ENCODE data around the gene SNX32.
"Not testable (repeated sequence)": the region's sequence is repeated elsewhere in the genome, so short reads cannot be mapped to it uniquely, and the experiment has no call there.

The SNX32 gene

DNA sequence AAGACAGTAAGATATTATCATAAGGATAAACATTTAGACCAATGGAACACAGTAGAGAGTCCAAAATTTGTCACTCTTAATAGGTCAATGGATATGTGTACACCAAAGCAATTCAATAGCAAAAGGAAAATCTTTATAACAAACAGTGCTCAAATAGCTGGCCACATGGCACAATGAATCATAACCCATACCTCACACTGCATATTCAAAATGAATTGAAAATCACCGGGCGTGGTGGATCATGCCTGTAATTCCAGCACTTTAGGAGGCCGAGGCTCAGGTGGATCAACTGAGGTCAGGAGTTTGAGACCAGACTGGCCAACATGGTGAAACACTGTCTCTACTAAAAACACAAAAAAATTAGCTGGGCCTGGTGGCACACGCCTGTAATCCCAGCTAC is 8.4 kb downstream of the SNX32 start:
- Histone ChIP-seq H3K79me2 (ENCODE audit: control insufficient read depth, insufficient read depth, low read length, unreplicated experiment) (no peaks in the 10 kb centered on the region), H3K27ac (ENCODE audit: low read depth, low read length) (no peak overlapping the region), H3K4me3 (ENCODE audit: low read depth, low read length) (no peak overlapping the region), H3K4me1 (ENCODE audit: control insufficient read depth, insufficient read depth, low read length, unreplicated experiment) (no peaks in the 10 kb centered on the region), H3K36me3 (ENCODE audit: insufficient read depth, low read length) (no peaks in the 10 kb centered on the region), H2AFZ (ENCODE audit: low read length, unreplicated experiment) (no peak overlapping the region), H3K27me3 (ENCODE audit: insufficient read depth, low read length) (no peaks in the 10 kb centered on the region)

DNA sequence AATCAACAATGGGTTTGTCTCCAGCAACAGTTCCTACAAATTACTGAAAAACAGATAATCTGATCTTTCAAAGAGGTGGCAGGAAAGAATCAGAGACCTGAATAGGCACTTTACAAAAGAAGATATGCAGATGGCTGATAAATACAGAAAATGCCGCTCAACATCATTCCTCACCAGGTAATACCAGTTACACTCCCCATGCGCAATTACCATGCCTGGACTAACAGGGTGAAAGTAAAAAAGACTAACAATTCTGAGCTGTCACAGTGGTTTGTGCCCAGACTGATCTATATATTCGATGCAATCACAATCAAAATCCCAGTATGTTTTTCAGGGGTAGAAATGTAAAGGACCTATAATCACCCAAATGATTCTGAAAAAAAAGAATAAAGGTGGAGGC is 10.0 kb downstream of the SNX32 start:
- Histone ChIP-seq H3K4me1 (ENCODE audit: control insufficient read depth, insufficient read depth, low read length, unreplicated experiment) (no peaks in the 10 kb centered on the region), H3K4me3 (ENCODE audit: low read depth, low read length) (no peak overlapping the region), H3K79me2 (ENCODE audit: control insufficient read depth, insufficient read depth, low read length, unreplicated experiment) (no peaks in the 10 kb centered on the region), H2AFZ (ENCODE audit: low read length, unreplicated experiment) (no peak overlapping the region), H3K27me3 (ENCODE audit: insufficient read depth, low read length) (no peaks in the 10 kb centered on the region), H3K27ac (ENCODE audit: low read depth, low read length) (no peak overlapping the region), H3K36me3 (ENCODE audit: insufficient read depth, low read length) (no peaks in the 10 kb centered on the region)

DNA sequence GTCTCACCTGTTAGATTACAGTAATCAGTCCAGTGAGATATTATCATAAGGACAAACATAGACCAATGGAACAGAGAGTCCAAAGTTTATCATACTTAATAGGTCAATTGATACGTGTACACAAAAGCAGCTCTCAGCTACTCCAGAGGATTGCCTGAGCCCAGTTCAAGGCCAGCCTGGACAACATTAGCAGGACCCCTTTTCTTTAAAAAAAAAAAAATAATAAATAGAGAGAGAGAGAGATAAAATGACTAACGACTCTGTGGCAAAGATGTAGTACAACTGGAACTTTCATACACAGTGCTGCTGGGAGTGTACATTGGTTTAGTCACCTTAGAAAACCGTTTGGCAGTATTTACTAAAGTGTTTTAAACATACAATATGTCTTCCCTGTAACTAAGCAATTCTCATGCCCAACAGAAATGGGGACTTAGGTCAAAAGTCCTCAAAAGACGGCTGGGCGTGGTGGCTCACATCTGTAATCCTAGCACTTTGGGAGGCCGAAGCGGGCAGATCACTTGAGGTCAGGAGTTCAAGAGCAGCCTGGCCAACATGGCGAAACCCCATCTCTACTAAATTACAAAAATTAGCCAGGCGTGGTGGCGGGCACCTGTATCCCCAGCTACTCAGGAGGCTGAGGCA is 10.6 kb downstream of the SNX32 start:
- no peaks in the 10 kb centered on the region for H3K4me1 ChIP-seq (ENCODE audit: control insufficient read depth, insufficient read depth, low read length, unreplicated experiment)
- no peaks in the 10 kb centered on the region for H3K27me3 ChIP-seq (ENCODE audit: insufficient read depth, low read length)
- no peak overlapping the region for H3K4me3 ChIP-seq (ENCODE audit: low read depth, low read length)
- H2AFZ ChIP-seq (ENCODE audit: low read length, unreplicated experiment) = no peak overlapping the region
- no peak overlapping the region for H3K27ac ChIP-seq (ENCODE audit: low read depth, low read length)
- H3K79me2 ChIP-seq (ENCODE audit: control insufficient read depth, insufficient read depth, low read length, unreplicated experiment) = no peaks in the 10 kb centered on the region
- H3K36me3 ChIP-seq (ENCODE audit: insufficient read depth, low read length) = no peaks in the 10 kb centered on the region

DNA sequence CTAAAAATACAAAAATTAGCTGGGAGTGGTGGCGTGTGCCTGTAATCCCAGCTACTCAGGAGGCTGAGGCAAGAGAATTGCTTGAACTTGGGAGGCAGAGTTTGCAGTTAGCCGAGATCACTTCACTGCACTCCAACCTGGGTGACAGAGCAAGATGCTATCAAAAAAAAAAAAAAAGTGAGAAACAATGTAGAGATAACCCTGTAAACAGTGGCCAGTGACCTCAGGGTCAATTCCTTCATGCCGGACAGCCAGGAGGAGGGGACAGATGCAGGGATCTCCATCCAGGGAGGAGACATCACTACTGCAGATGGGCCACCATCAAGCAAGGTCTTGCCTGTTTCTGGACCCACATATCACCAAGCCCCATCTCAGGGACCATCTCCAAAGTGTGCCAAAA is 14.0 kb downstream of the SNX32 start:
- H3K79me2 ChIP-seq (ENCODE audit: control insufficient read depth, insufficient read depth, low read length, unreplicated experiment) = no peaks in the 10 kb centered on the region
- no peak overlapping the region for H2AFZ ChIP-seq (ENCODE audit: low read length, unreplicated experiment)
- no peaks in the 10 kb centered on the region for H3K27me3 ChIP-seq (ENCODE audit: insufficient read depth, low read length)
- H3K4me1 ChIP-seq (ENCODE audit: control insufficient read depth, insufficient read depth, low read length, unreplicated experiment) = no peaks in the 10 kb centered on the region
- H3K27ac ChIP-seq (ENCODE audit: low read depth, low read length) = no peak overlapping the region
- H3K4me3 ChIP-seq (ENCODE audit: low read depth, low read length) = no peak overlapping the region
- peaks cover 24% of the 10 kb centered on the region for H3K36me3 ChIP-seq (ENCODE audit: insufficient read depth, low read length)

DNA sequence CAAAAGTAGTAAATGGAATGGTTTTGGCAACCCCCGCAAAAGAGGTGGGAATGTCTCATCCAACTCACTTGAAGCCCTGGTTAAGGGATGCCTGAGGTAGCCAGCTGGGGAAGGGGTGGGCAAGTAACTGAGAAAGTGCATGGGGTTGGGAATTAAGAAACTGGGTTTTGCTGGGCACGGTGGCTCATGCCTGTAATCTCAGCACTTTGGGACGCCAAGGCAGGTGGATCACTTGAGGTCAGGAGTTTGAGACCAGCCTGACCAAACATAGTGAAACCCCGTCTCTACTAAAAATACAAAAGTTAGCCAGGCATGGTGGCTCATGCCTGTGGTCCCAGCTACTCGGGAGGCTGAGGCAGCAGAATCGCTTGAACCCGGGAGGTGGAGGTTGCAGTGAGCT is 14.9 kb downstream of the SNX32 start:
- peaks cover 32% of the 10 kb centered on the region for H3K36me3 ChIP-seq (ENCODE audit: insufficient read depth, low read length)
- H3K27ac ChIP-seq (ENCODE audit: low read depth, low read length) = not testable (repeated sequence)

DNA sequence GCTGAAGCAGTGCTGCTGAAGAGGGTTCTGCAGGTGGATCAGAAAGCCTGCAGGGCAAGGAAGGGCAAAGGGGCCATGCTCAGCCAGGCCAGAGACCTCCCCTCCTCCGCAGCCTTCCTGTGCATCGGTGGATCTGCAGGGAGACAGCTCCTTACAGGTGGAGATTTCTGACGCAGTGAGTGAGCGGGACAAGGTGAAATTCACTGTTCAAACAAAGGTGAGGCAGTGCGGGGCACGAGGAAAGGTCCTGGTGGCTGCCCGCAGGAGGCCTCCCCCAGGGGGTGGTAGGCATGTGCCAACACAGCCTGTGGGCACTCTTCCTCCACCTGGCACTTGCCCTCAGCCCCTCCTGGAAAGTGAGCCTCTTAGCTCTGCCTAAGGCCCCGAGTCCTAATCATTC is 15.6 kb downstream of the SNX32 start:
- Histone ChIP-seq H3K4me1 (ENCODE audit: control insufficient read depth, insufficient read depth, low read length, unreplicated experiment) (no peaks in the 10 kb centered on the region), H2AFZ (ENCODE audit: low read length, unreplicated experiment) (no peak overlapping the region), H3K4me3 (ENCODE audit: low read depth, low read length) (no peak overlapping the region), H3K27ac (ENCODE audit: low read depth, low read length) (no peak overlapping the region), H3K79me2 (ENCODE audit: control insufficient read depth, insufficient read depth, low read length, unreplicated experiment) (peaks cover 9% of the 10 kb centered on the region), H3K27me3 (ENCODE audit: insufficient read depth, low read length) (no peaks in the 10 kb centered on the region), H3K36me3 (ENCODE audit: insufficient read depth, low read length) (peaks cover 39% of the 10 kb centered on the region)

More for the DNA sequence above, 14.9 kb downstream of the SNX32 start:
- H3K27me3 ChIP-seq (ENCODE audit: insufficient read depth, low read length); H2AFZ ChIP-seq (ENCODE audit: low read length, unreplicated experiment); H3K4me3 ChIP-seq (ENCODE audit: low read depth, low read length); H3K79me2 ChIP-seq (ENCODE audit: control insufficient read depth, insufficient read depth, low read length, unreplicated experiment); H3K4me1 ChIP-seq (ENCODE audit: control insufficient read depth, insufficient read depth, low read length, unreplicated experiment): not testable (repeated sequence)

DNA sequence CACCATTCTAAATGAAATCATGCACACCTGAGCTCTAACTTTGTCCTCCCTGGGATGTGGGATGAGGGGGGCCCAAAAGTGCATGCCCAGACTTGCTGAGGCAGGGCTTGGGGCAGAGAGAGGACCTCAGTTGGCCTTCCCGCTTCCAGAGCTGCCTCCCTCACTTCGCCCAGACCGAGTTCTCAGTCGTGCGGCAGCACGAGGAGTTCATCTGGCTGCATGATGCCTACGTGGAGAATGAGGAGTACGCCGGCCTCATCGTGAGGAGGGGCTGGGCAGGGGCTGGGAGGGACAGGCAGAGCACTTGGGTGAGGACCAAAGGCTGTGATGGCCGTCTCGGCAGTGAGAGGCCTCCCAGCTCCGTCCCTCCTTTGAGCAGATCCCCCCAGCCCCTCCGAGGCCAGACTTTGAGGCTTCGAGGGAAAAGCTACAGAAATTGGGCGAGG is 16.0 kb downstream of the SNX32 start:
- peaks cover 12% of the 10 kb centered on the region for H3K79me2 ChIP-seq (ENCODE audit: control insufficient read depth, insufficient read depth, low read length, unreplicated experiment)
- H3K36me3 ChIP-seq (ENCODE audit: insufficient read depth, low read length) = peaks cover 43% of the 10 kb centered on the region
- no peaks in the 10 kb centered on the region for H3K27me3 ChIP-seq (ENCODE audit: insufficient read depth, low read length)
- no peaks in the 10 kb centered on the region for H3K4me1 ChIP-seq (ENCODE audit: control insufficient read depth, insufficient read depth, low read length, unreplicated experiment)
- H3K27ac ChIP-seq (ENCODE audit: low read depth, low read length) = no peak overlapping the region
- H3K4me3 ChIP-seq (ENCODE audit: low read depth, low read length) = no peak overlapping the region
- no peak overlapping the region for H2AFZ ChIP-seq (ENCODE audit: low read length, unreplicated experiment)

DNA sequence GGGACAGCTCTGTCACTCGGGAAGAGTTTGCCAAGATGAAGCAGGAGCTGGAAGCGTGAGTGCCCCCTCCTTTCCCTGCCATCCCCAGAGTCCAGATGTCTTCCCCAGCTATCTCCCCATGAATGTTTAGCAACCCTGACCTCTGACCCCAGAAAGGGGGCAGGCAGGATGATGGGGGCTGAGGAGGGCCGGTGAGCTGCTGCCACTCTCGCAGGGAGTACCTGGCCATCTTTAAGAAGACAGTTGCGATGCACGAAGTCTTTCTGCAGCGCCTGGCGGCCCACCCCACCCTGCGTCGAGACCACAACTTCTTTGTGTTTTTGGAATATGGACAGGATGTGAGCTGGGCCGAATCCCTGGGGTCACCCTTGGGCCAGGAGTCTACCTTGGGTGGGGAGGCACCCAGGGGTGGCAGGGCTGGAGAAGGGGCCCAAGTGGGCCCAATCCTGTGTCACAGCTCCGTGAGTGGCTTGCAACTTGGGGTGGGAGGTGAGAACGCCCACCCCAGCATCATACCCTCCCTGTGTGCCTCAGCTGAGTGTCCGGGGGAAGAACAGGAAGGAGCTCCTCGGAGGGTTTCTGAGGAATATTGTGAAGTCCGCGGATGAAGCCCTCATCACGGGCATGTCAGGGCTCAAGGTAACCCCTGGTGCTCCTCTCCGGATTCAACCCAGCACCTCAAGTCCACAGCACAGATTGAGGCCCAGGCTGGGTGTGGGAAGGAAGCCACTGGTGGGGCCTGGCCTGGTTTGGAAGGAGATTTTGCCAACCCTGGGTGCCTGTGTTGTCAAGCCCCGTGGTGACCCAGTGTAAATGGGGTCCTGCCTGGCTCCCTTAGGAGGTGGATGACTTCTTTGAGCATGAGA is 16.7 kb downstream of the SNX32 start:
- H3K4me3 ChIP-seq (ENCODE audit: low read depth, low read length) = no peak overlapping the region
- no peaks in the 10 kb centered on the region for H3K4me1 ChIP-seq (ENCODE audit: control insufficient read depth, insufficient read depth, low read length, unreplicated experiment)
- H3K36me3 ChIP-seq (ENCODE audit: insufficient read depth, low read length) = peaks cover 47% of the 10 kb centered on the region
- peaks cover 19% of the 10 kb centered on the region for H3K79me2 ChIP-seq (ENCODE audit: control insufficient read depth, insufficient read depth, low read length, unreplicated experiment)
- no peak overlapping the region for H3K27ac ChIP-seq (ENCODE audit: low read depth, low read length)
- no peaks in the 10 kb centered on the region for H3K27me3 ChIP-seq (ENCODE audit: insufficient read depth, low read length)
- H2AFZ ChIP-seq (ENCODE audit: low read length, unreplicated experiment) = no peak overlapping the region

DNA sequence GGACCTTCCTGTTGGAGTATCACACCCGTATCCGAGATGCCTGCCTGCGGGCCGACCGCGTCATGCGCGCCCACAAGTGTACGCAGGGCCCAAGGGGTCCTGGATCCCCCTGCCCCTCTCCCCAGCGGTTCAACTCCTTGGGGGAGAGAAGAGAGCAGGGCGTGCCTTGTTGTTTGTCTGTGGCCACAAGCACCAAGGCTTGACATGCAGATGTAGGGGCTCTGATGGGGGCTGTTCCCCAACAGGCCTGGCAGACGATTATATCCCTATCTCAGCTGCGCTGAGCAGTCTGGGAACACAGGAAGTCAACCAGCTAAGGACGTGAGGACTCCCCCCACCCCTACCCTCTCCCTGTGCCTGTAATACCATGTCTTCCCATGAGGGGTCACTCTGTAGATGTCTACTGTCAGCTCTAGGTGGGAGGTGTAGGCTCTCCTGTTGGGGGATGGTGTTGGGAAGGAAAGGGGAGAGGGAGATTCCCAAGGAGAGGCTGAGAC is 17.4 kb downstream of the SNX32 start:
- H3K36me3 ChIP-seq (ENCODE audit: insufficient read depth, low read length) = peaks cover 54% of the 10 kb centered on the region
- H3K27ac ChIP-seq (ENCODE audit: low read depth, low read length) = no peak overlapping the region
- H2AFZ ChIP-seq (ENCODE audit: low read length, unreplicated experiment) = no peak overlapping the region
- no peaks in the 10 kb centered on the region for H3K27me3 ChIP-seq (ENCODE audit: insufficient read depth, low read length)
- H3K4me1 ChIP-seq (ENCODE audit: control insufficient read depth, insufficient read depth, low read length, unreplicated experiment) = no peaks in the 10 kb centered on the region
- peaks cover 26% of the 10 kb centered on the region for H3K79me2 ChIP-seq (ENCODE audit: control insufficient read depth, insufficient read depth, low read length, unreplicated experiment)
- H3K4me3 ChIP-seq (ENCODE audit: low read depth, low read length) = no peak overlapping the region

DNA sequence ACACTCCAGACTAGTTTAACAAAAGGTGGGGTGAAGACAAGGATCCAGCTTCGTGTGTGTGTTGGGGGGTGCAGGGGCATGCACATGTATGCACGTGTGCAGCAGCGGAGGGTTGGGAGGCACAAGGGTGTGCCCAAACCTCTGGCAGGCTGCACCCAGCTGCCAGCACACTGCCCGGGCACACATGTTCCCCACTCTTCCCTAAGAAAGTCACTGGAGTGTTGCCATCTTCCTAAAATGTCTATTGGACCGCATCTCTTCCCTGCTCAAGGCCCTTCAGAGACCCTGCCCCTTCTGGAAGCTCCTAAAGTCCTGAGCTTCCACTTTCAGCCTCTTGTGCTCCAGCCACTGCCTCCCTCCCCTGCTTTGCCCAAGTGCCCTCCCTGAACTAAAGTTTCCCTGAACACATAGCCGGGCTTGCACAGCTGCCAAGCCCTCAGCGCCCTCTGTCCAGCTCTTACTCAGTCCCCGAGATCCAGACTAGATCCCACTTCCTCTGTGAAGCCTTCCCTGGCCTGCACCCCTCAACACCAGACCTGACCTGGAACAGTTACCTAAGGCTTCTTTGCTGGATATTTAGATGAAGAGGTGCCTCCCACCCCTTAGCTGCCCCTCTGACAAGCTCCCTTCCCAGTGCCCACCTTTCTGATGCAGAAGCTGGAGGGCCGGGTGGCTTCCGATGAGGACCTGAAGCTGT is 18.2 kb downstream of the SNX32 start:
- Histone ChIP-seq H3K4me1 (ENCODE audit: control insufficient read depth, insufficient read depth, low read length, unreplicated experiment) (no peaks in the 10 kb centered on the region), H3K27me3 (ENCODE audit: insufficient read depth, low read length) (no peaks in the 10 kb centered on the region), H3K79me2 (ENCODE audit: control insufficient read depth, insufficient read depth, low read length, unreplicated experiment) (peaks cover 34% of the 10 kb centered on the region), H3K4me3 (ENCODE audit: low read depth, low read length) (no peak overlapping the region), H3K27ac (ENCODE audit: low read depth, low read length) (no peak overlapping the region), H3K36me3 (ENCODE audit: insufficient read depth, low read length) (peaks cover 58% of the 10 kb centered on the region), H2AFZ (ENCODE audit: low read length, unreplicated experiment) (no peak overlapping the region)

Data from ACC112 (cell line).